Kidney (tissue), 14 donors: ENCODE results near the gene FGGY. TPM values are rescaled to one million over a fixed set of nuclear protein-coding genes. Genes with fewer than 3 reads are reported as not detected.

Source experiments
- DNase-seq, 5 donors: peaks; one replicate each; pipeline ENCODE4 v3.0.0-alpha.2; 2013 to 2020
- FAIRE-seq: peaks from 2 replicates; lab custom pipeline; 2012; peaks lifted over from hg19 to GRCh38; lab: Jason Lieb, UNC
- H3K27ac ChIP-seq, 2 donors: one replicate each; pipeline ENCODE4 v1.7.0; 2013; ENCODE audit warnings: low read depth in 2 of 2, low read length in 2 of 2, inconsistent platforms in 1 of 2
- H3K27me3 ChIP-seq: one replicate; pipeline ENCODE4 v1.7.1; 2013; ENCODE audit warnings: low read length, inconsistent platforms; ENCODE audit not compliant: control insufficient read depth, insufficient read depth
- H3K36me3 ChIP-seq, 3 donors: one replicate each; pipeline versions ENCODE4 v1.7.0 to v1.7.1; 2013; ENCODE audit warnings: low read length in 3 of 3, control low read depth in 1 of 3, inconsistent platforms in 1 of 3; ENCODE audit not compliant: insufficient read depth in 3 of 3, control insufficient read depth in 2 of 3
- H3K4me1 ChIP-seq, 3 donors: one replicate each; pipeline versions ENCODE4 v1.7.0 to v1.7.1; 2013; ENCODE audit warnings: low read length in 3 of 3, inconsistent platforms in 1 of 3, low read depth in 1 of 3; ENCODE audit not compliant: control insufficient read depth in 2 of 3, insufficient read depth in 2 of 3
- H3K4me3 ChIP-seq, 3 donors: one replicate each; pipeline versions ENCODE4 v1.7.0 to v1.8.1; 2013; ENCODE audit warnings: low read length in 3 of 3, control low read depth in 1 of 3, inconsistent platforms in 1 of 3
- H3K9ac ChIP-seq, 3 donors: one replicate each; pipeline versions ENCODE4 v1.7.0 to v1.7.1; 2013; ENCODE audit warnings: low read length in 3 of 3, control low read depth in 1 of 3, inconsistent platforms in 1 of 3
- H3K9me3 ChIP-seq, 3 donors: one replicate each; pipeline versions ENCODE4 v1.7.0 to v1.7.1; 2013; ENCODE audit warnings: low read length in 3 of 3, control low read depth in 1 of 3, inconsistent platforms in 1 of 3; ENCODE audit not compliant: control insufficient read depth in 2 of 3, insufficient read depth in 1 of 3
- intact Hi-C: fragments of 100-400 bp; cut with DNase I; formaldehyde crosslinking; loops from one replicate; pipeline ENCODE4 v1.11.1; 2022
- polyA plus RNA-seq: library from polyadenylated mRNA; stranded (reverse); fragments of 350-450 nt; fragmentation: Illumina TruSeq; extraction: RNeasy Lipid Tissue Mini Kit (QIAGEN cat#74804); gene quantifications from one replicate; pipeline ENCODE4 v1.2.3, GENCODE V29; 2014; ENCODE audit warnings: low read depth, low replicate concordance; ENCODE audit not compliant: insufficient read depth
- total RNA-seq: library from RNA; stranded (reverse); fragmentation: NEBNext Ultra II Directional; extraction: Animal tissue kit (Norgen Biotek cat#: 25700); gene quantifications from one replicate; pipeline ENCODE4 v1.2.1, GENCODE V29; 2021
- TF ChIP-seq, protein P1 (sequence below): IDR thresholded peaks from 3 replicates; pipeline ENCODE4 v1.5.1; 2012; ENCODE audit warnings: mild to moderate bottlenecking, moderate library complexity, borderline replicate concordance; ENCODE audit not compliant: insufficient read depth; ENCODE audit errors: extremely low read depth
- donor health status: control.
- donor health status: control.
- donor health status: control.
- donor health status: control.
- donor health status: control.
- donor health status: DM: yes; HTN: yes; CAD: no.
- donor health status: Normal renal cell carcinoma (clear cell type).

The FGGY gene
- total and polyA plus RNA-seq, 2 donors from 2014 or later = 11.2 to 31.0 TPM

DNA sequence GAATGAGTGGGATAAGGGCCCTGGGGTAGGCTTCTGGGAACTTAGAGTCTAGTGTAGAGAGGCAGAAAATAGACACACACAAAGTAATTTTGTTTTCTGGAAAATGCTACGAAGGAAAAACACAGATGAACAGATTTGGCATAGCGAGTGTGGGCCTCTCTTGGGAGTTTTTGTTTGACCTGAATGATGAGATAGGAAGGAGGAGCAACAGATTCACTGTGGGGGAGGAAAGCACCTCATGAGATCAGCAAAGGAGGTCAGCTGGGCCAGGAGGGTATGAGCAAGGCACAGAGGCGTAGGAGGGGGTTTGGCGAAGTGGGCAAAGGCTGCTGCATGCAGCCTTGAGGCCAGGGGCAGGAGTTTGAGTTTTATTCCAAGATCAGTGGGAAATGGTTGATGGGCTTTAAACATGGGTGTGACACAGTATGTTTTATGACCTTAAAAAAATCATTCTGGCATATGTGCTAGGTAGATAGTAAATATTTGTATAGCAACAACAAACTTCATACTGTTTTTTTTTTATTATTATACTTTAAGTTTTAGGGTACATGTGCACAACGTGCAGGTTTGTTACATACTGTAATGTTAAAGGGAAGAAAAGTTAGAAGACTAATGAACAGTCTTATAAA is 57.9 kb downstream of the FGGY start:
- FAIRE-seq = no peak

DNA sequence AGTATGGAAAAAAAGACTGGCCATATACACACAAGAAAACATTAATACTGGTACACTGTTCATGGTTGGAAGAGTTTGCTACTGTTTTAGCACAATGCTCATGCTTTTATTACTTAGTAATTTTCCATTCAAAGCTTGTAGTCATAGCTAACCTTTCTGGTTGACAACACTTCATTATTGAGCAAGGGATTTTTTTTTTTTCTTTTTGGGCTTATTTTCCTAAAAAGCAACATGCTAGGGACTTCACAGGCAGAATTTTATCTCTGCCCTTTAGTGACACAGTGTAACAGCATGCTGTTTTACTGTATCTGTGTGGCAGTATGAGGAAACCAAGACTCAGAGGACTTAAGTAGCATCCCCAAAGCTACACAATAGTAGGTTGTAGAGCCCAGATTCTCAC is 58.5 kb downstream of the FGGY start:
- FAIRE-seq = peak; percentile 61

More for the DNA sequence above, 57.9 kb downstream of the FGGY start:
- H3K9me3 ChIP-seq = no peaks in the 10 kb centered on the region
- H3K27ac ChIP-seq = peak overlapping the region; percentile 5 to 20
- no peaks in the 10 kb centered on the region for H3K27me3 ChIP-seq
- intact Hi-C loops = no loop called here
- peaks cover 0 to 2% (median 0%) of the 10 kb centered on the region in 3 donors for H3K4me1 ChIP-seq
- no peaks in the 10 kb centered on the region for H3K36me3 ChIP-seq
- TF ChIP-seq, protein P1, sequence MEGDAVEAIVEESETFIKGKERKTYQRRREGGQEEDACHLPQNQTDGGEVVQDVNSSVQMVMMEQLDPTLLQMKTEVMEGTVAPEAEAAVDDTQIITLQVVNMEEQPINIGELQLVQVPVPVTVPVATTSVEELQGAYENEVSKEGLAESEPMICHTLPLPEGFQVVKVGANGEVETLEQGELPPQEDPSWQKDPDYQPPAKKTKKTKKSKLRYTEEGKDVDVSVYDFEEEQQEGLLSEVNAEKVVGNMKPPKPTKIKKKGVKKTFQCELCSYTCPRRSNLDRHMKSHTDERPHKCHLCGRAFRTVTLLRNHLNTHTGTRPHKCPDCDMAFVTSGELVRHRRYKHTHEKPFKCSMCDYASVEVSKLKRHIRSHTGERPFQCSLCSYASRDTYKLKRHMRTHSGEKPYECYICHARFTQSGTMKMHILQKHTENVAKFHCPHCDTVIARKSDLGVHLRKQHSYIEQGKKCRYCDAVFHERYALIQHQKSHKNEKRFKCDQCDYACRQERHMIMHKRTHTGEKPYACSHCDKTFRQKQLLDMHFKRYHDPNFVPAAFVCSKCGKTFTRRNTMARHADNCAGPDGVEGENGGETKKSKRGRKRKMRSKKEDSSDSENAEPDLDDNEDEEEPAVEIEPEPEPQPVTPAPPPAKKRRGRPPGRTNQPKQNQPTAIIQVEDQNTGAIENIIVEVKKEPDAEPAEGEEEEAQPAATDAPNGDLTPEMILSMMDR = no peak
- H3K9ac ChIP-seq = no peak overlapping the region
- no peak overlapping the region for H3K4me3 ChIP-seq
- peak; percentile 26 to 67 (median 53) for DNase-seq

GRCh38 chr1:59356627-59357026 is 59.7 kb downstream of the FGGY start:
- DNase-seq (no peak), FAIRE-seq (no peak)
- Histone ChIP-seq H3K27me3 (no peaks in the 10 kb centered on the region), H3K27ac (no peak overlapping the region), H3K9ac (no peak overlapping the region), H3K36me3 (no peaks in the 10 kb centered on the region), H3K9me3 (no peaks in the 10 kb centered on the region), H3K4me3 (no peak overlapping the region), H3K4me1 (peaks cover 0 to 2% (median 0%) of the 10 kb centered on the region in 3 donors)
- intact Hi-C loops = no loop called here
- TF ChIP-seq, protein P1 = no peak

More for the DNA sequence above, 58.5 kb downstream of the FGGY start:
- intact Hi-C loops = no loop called here
- Histone ChIP-seq H3K4me3 (no peak overlapping the region), H3K4me1 (peaks cover 0 to 2% (median 0%) of the 10 kb centered on the region in 3 donors), H3K9ac (no peak overlapping the region), H3K9me3 (no peaks in the 10 kb centered on the region), H3K27ac (peak overlapping the region in 1 of 2 donors; percentile 59), H3K36me3 (no peaks in the 10 kb centered on the region), H3K27me3 (no peaks in the 10 kb centered on the region)
- peak in 1 of 5 donors; percentile 38 for DNase-seq
- TF ChIP-seq, protein P1 = no peak
